Lung (tissue), 12 donors: ENCODE measurements around the gene LAMB4. TPM values are rescaled to one million over a fixed set of nuclear protein-coding genes. Genes with fewer than 3 reads are reported as not detected.
A peak's percentile ranks its signal among the peaks of the same experiment; 100 is the strongest.

ENCODE experiments used
- ATAC-seq: fragments of 200-7000 bp; cut with Tn5 transposase; one replicate; pipeline ENCODE4 v1.9.1; 2020; ENCODE audit warnings: moderate number of reproducible peaks; ENCODE audit not compliant: insufficient read depth, low FRiP score
- DNase-seq, 3 donors: peaks; one replicate each; pipeline ENCODE4 v3.0.0-alpha.2; 2013 to 2017
- H3K27ac ChIP-seq, 2 donors: one replicate each; pipeline ENCODE4 v1.5.1; 2013; ENCODE audit warnings: mild to moderate bottlenecking in 2 of 2, moderate library complexity in 2 of 2, control low read depth in 1 of 2, inconsistent platforms in 1 of 2, low read depth in 1 of 2, low read length in 1 of 2
- H3K27me3 ChIP-seq, 3 donors: one replicate each; pipeline ENCODE4 v1.5.1; 2013; ENCODE audit warnings: low read length in 2 of 3; ENCODE audit not compliant: control insufficient read depth in 3 of 3, insufficient read depth in 3 of 3
- H3K36me3 ChIP-seq, 4 donors: one replicate each; pipeline ENCODE4 v1.5.1; 2013; ENCODE audit warnings: low read length in 4 of 4, mild to moderate bottlenecking in 1 of 4, moderate library complexity in 1 of 4; ENCODE audit not compliant: control insufficient read depth in 4 of 4, insufficient read depth in 4 of 4
- H3K4me1 ChIP-seq, 5 donors: one replicate each; pipeline ENCODE4 v1.5.1; 2013; ENCODE audit warnings: low read length in 5 of 5, mild to moderate bottlenecking in 2 of 5, moderate library complexity in 1 of 5; ENCODE audit not compliant: control insufficient read depth in 5 of 5, insufficient read depth in 5 of 5
- H3K4me3 ChIP-seq: one replicate; pipeline ENCODE4 v1.5.1; 2013; ENCODE audit warnings: mild to moderate bottlenecking, control low read depth, moderate library complexity
- H3K9ac ChIP-seq, 2 donors: one replicate each; pipeline ENCODE4 v1.5.1; 2013; ENCODE audit warnings: low read length in 2 of 2, control low read depth in 1 of 2; ENCODE audit not compliant: insufficient read depth in 1 of 2
- H3K9me3 ChIP-seq, 4 donors: one replicate each; pipeline ENCODE4 v1.5.1; 2013; ENCODE audit warnings: low read length in 3 of 4, mild to moderate bottlenecking in 1 of 4, moderate library complexity in 1 of 4; ENCODE audit not compliant: control insufficient read depth in 4 of 4, insufficient read depth in 3 of 4
- CTCF ChIP-seq: IDR thresholded peaks from 2 replicates; pipeline ENCODE4 v1.5.1; 2012; ENCODE audit warnings: mild to moderate bottlenecking; ENCODE audit errors: control extremely low read depth, extremely low read depth
- WGBS, 2 donors: extraction: QIAGEN DNeasy Blood & Tissue Kit; methylation state at CpG; one replicate each; pipeline ENCODE4 v1.1.7; 2013; 5-methylcytosine and 5-hydroxymethylcytosine counted together
- polyA plus RNA-seq, 2 donors: library from polyadenylated mRNA; stranded (reverse); fragments of 200-250 nt; gene quantifications; one replicate each; pipeline ENCODE4 v1.2.1, GENCODE V29; 2013
- total RNA-seq, 2 donors: library from RNA; depleted of rRNA in 1 of 2; stranded (reverse); fragments of >200 nt in 1 of 2; gene quantifications; one replicate each; pipeline ENCODE4 v1.2.1, GENCODE V29; 2014 to 2021
- donor health status: control.
- donor health status: control.
- donor health status: Bipolar disorder and iron deficiency.
- donor health status: healthy.
- donor health status: DM: yes; HTN: yes; CAD: no.

Gene LAMB4
- total and polyA plus RNA-seq, 4 donors = 0.06 to 0.63 (median 0.28) TPM

- H3K36me3 ChIP-seq = peaks cover 0 to 4% (median under 1%) of the 10 kb centered on the region in 4 donors
- peak overlapping the region in 1 of 2 donors; percentile 57 for H3K27ac ChIP-seq
- WGBS, 2 donors = 40 to 46% methylated on average over 13 of the region's 13 CpGs
- no peaks in the 10 kb centered on the region for H3K9me3 ChIP-seq
- H3K9ac ChIP-seq = no peak overlapping the region
- DNase-seq (peak; percentile 32 to 83 (median 76)), ATAC-seq (no peak)
- no peak for TF ChIP-seq CTCF
- peaks cover 0 to 48% (median 17%) of the 10 kb centered on the region in 5 donors for H3K4me1 ChIP-seq
- no peak overlapping the region for H3K4me3 ChIP-seq
- H3K27me3 ChIP-seq = no peaks in the 10 kb centered on the region
Observed at GRCh38 chr7:108004220-108005142, 125.7 kb downstream of the LAMB4 start.

- no peaks in the 10 kb centered on the region for H3K9me3 ChIP-seq
- WGBS, 2 donors = 21 to 33% methylated on average over 15 of the region's 15 CpGs
- no peaks in the 10 kb centered on the region for H3K27me3 ChIP-seq
- peaks cover 0 to 57% (median 17%) of the 10 kb centered on the region in 5 donors for H3K4me1 ChIP-seq
- peaks cover 0 to 4% (median under 1%) of the 10 kb centered on the region in 4 donors for H3K36me3 ChIP-seq
- peak overlapping the region; percentile 54 for H3K4me3 ChIP-seq
- DNase-seq (no peak), ATAC-seq (no peak)
- TF ChIP-seq CTCF = no peak
- peak overlapping the region in 1 of 2 donors; percentile 52 for H3K27ac ChIP-seq
- H3K9ac ChIP-seq = peak overlapping the region in 1 of 2 donors; percentile 50
Observed at GRCh38 chr7:108003599-108003935, 126.6 kb downstream of the LAMB4 start.

- H3K4me1 ChIP-seq = peaks cover 0 to 61% (median 17%) of the 10 kb centered on the region in 5 donors
- 1% methylated on average over 70 to 75 of the region's 75 CpGs for WGBS, 2 donors
- no peaks in the 10 kb centered on the region for H3K9me3 ChIP-seq
- DNase-seq = peak; percentile 89 to 92 (median 92)
- TF ChIP-seq CTCF = no peak
- H3K4me3 ChIP-seq = peak within 1 kb of the TSS; percentile 54
- peak; percentile 36 for ATAC-seq
- peak within 1 kb of the TSS in 1 of 2 donors; percentile 54 for H3K9ac ChIP-seq
- peak within 1 kb of the TSS; percentile 68 to 86 for H3K27ac ChIP-seq
- H3K36me3 ChIP-seq = peaks cover 0 to 7% (median 2%) of the 10 kb centered on the region in 4 donors
- no peaks in the 10 kb centered on the region for H3K27me3 ChIP-seq
Observed at GRCh38 chr7:108002726-108003598, 127.2 kb downstream of the LAMB4 start, which contains the start of gene LAMB1. Gene LAMB1 (minus strand): TSS chr7:108003161. CDS start chr7:108002885, 276 bp downstream.
